Fibroblast of pulmonary artery (primary cell): ENCODE results near the gene ETS2.

Experiments
- DNase-seq: peaks from one replicate; pipeline ENCODE4 v3.0.0-alpha.2; 2010; ENCODE audit warnings: low read depth
- H3K4me3 ChIP-seq: replicated peaks from 2 replicates; pipeline ENCODE4 v1.5.1; 2011; ENCODE audit warnings: low read depth, mild to moderate bottlenecking, control low read depth, low read length, moderate library complexity
- CTCF ChIP-seq: IDR thresholded peaks from 2 replicates; pipeline ENCODE4 v1.5.1; 2011; ENCODE audit warnings: mild to moderate bottlenecking, control low read depth, low read length, inconsistent platforms; ENCODE audit errors: missing control alignments

The ETS2 gene

GRCh38 chr21:38788275-38788905 lies 17.3 kb upstream of the ETS2 start:
- peak; percentile 59 for DNase-seq
- TF ChIP-seq CTCF: no peak
- no peak overlapping the region for H3K4me3 ChIP-seq

- H3K4me3 ChIP-seq: no peak overlapping the region
- DNase-seq: no peak
- TF ChIP-seq CTCF: no peak
These were observed 16.5 kb upstream of the ETS2 start for GRCh38 chr21:38789275-38789674.

GRCh38 chr21:38790059-38790458 lies 15.7 kb upstream of the ETS2 start:
- no peak overlapping the region for H3K4me3 ChIP-seq
- TF ChIP-seq CTCF: no peak
- DNase-seq: no peak

GRCh38 chr21:38790961-38791360 lies 14.8 kb upstream of the ETS2 start:
- no peak for DNase-seq
- no peak for TF ChIP-seq CTCF
- H3K4me3 ChIP-seq: no peak overlapping the region

GRCh38 chr21:38792676-38793459 lies 12.9 kb upstream of the ETS2 start:
- TF ChIP-seq CTCF: no peak
- no peak overlapping the region for H3K4me3 ChIP-seq
- no peak for DNase-seq

GRCh38 chr21:38793926-38794713 lies 11.6 kb upstream of the ETS2 start:
- no peak for TF ChIP-seq CTCF
- no peak overlapping the region for H3K4me3 ChIP-seq
- no peak for DNase-seq
